ENCODE results near the gene YARS1.
"Not testable (repeated sequence)": the region's sequence is repeated elsewhere in the genome, so short reads cannot be mapped to it uniquely, and the experiment has no call there.

The YARS1 gene

DNA sequence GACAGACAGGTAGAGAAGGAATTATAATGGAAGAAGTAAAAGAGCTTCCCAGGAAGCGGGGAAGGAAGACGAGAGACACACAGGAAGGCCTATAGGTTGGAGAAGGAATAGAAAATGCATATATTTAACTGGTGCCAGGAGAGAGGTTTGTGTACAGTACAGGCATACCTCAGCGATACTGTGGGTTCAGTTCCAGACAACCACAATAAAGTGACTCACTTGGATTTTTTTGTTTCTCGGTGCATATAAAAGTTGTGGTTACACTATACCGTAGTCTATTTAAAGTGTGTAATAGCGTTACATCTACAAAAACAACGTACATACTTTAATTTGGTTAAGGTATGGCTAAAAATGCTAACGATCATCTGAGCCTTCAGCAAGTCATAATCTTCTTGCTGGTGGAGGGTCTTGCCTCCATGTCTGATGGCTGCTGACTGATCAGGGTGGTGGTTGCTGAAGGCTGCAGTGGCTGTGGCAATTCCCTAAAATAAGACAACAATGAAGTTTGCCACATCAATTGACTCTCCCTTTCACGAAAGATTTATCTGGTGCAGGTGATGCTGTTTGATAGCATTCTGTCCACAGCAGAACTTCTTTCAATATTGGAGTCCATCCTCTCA is 16.0 kb downstream of the YARS1 start:
- no peak overlapping the region for H3K27ac ChIP-seq
- TF ChIP-seq ZFX (IDR thresholded peaks at IDR 0.05; ENCODE audit: borderline replicate concordance) (no peak), CTCF (IDR thresholded peaks at IDR 0.05) (no peak)

- TF ChIP-seq CTCF (IDR thresholded peaks at IDR 0.05) (no peak), ZFX (IDR thresholded peaks at IDR 0.05; ENCODE audit: borderline replicate concordance) (no peak)
- H3K27ac ChIP-seq, result no peak overlapping the region
Observed at GRCh38 chr1:32798679-32799416, 18.3 kb downstream of the YARS1 start.

DNA sequence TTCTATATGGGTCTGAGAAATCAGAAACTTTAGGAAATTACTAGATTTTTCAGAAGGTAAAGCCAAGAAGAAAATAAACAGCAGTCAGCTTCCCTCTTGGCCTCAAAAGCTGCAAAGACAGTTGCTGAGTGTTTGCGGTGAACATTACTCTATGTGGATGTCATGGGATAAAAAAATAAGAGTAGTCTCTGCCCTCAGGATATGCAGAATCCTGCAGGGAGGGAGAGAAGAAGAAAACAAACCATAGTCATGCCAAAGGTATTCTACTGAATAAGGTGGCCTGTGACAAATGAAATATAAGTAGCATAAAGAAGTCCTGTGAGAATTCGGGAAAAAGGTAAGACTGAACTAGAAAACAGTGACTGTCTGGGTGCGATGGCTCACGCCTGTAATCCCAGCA is 19.0 kb downstream of the YARS1 start:
- H3K27ac ChIP-seq, result no peak overlapping the region
- TF ChIP-seq ZFX (IDR thresholded peaks at IDR 0.05; ENCODE audit: borderline replicate concordance) (no peak), CTCF (IDR thresholded peaks at IDR 0.05) (no peak)

DNA sequence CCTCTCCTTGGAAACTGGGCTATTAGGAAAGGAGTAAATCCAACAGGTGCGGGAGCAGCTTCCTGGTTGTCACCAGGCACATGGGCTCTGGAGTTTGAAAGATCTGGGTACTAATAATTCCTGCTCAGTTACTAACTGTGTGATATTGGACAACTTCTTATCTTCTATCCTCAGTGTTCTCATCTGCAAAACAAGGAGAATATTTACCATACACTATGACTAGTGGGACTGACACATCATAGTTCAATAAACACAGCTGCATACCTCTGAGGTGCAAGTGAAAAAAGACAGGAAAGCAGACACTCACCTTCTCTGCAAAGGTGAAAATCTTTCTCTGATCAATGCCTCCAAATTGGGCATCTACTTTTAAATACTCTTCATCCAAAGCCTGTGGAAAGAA is 19.7 kb downstream of the YARS1 start:
- TF ChIP-seq CTCF (IDR thresholded peaks at IDR 0.05), result no peak
- TF ChIP-seq ZFX (IDR thresholded peaks at IDR 0.05; ENCODE audit: borderline replicate concordance), result no peak
- H3K27ac ChIP-seq, result 0 out of 2 replicates have a peak overlapping the region, but pooled peaks have one; percentile 5

DNA sequence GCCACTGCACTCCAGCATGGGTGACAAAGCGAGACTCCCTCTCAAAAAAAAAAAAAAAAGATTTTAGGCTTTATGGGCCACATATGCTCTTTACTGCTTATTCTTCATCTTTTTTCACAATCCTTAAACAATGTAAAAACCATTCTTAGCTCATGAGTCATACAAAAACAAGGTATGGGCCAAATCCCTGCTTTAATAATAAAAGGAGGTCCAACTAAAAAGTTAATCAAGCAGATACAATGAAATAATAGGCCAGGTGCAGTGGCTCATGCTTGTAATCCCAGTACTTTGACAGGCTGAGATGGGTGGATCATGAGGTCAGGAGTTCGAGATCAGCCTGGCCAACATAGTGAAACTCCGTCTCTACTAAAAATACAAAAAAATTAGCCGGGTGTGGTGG is 21.4 kb downstream of the YARS1 start:
- H3K27ac ChIP-seq, result not testable (repeated sequence)

DNA sequence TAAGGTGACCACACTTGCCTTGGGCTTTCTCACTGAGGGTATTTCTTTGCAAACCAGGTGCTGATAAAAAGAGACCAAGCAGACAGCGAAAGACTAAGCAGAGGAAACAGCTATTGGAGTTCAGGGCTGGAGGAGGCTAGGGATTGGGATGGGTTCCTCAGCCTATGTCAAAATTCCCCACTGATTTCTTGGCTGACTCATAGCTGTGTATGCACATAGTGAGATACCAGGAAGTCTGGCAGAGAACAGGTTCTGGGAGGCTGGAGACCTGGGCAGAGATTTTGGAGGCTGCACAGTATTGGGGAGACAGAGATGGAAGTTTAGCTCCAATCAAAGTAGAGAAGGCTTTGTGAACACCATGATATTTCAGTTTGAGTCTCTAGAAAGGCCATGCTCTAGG is 25.3 kb downstream of the YARS1 start:
- no peak for TF ChIP-seq ZFX (IDR thresholded peaks at IDR 0.05; ENCODE audit: borderline replicate concordance)
- TF ChIP-seq CTCF (IDR thresholded peaks at IDR 0.05), result no peak
- no peak overlapping the region for H3K27ac ChIP-seq

GRCh38 chr1:32789356-32789755 is 27.8 kb downstream of the YARS1 start:
- not testable (repeated sequence) for H3K27ac ChIP-seq

DNA sequence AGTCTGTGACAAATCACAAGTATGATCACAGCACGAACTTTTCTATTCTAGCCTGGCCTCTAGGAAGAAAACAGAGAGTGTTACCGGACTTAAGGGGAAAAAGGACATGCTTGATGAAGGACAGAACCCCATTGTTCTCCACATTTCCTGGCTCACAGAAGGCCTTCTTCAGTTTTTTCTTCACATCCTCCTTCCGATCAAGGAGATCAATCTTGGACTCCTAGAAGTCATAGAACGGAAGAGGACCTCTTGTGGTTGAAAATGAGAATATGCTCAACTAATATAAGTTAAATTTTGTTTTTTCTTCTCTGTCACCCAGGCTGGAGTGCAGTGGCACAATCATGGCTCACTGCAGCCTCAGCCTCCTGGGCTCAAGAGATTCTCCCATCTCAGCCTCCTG is 30.3 kb downstream of the YARS1 start:
- no peak for TF ChIP-seq ZFX (IDR thresholded peaks at IDR 0.05; ENCODE audit: borderline replicate concordance)
- peak; percentile 32 for TF ChIP-seq CTCF (IDR thresholded peaks at IDR 0.05)
- no peak overlapping the region for H3K27ac ChIP-seq

Data from 22Rv1 (cell line).